PC-3 (cell line): ENCODE results near the gene CIDEB.

Experiments
- CTCF ChIP-seq: fragments of 300-600 bp; sonication (generic); conservative IDR thresholded peaks from 2 replicates; pipeline ENCODE4 v1.5.1; 2017; ENCODE audit warnings: antibody characterized with exemption, low read depth, mild to moderate bottlenecking, low read length
- EZH2 ChIP-seq: fragments of 300-600 bp; sonication (generic); IDR thresholded peaks from one replicate; pipeline ENCODE4 v1.6.1; 2017; ENCODE audit warnings: antibody characterized with exemption, mild to moderate bottlenecking, low read length; ENCODE audit not compliant: unreplicated experiment
- EZH2phosphoT487 ChIP-seq: fragments of 300-600 bp; sonication (generic); IDR thresholded peaks from 2 replicates; pipeline ENCODE4 v1.6.1; 2018; ENCODE audit warnings: mild to moderate bottlenecking, antibody characterized with exemption, low read length, borderline replicate concordance

DNA sequence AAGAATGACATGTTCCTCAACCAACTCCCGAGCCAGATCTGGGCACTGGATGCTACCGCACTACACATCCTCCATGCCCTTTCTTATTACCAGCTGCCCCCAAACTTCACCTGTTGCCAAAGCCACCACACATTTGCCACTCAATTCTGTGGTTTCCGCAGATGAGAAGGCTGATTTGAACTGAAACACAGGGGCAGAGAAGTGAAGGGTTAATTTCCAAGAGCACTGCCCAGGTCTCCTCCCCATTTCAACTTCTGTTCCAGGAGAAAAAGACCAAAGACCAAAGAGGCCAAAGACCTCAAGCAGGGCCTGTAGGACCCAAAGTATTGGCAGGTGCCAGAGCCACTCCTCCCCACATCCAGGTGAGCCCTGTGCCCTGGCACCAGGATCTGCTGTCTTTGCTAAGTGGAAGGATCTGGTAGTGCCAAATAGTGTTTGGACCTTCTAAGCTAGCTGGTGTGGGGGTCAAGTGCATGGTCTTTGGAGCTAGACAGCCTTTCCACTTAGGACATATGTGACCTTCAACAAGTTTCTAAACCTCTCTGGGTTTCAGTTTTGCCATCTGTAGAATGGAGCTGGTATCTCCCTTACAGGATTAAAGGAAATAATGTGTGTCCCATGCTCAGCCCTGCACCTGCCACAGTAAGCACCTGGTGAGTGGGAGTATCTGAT lies 16.2 kb downstream of the CIDEB start:
- TF ChIP-seq CTCF (no peak), EZH2 (no peak), EZH2phosphoT487 (no peak)
